ENCODE results near the gene CGB1.
A peak's percentile ranks its signal among the peaks of the same experiment; 100 is the strongest.
"Not testable (repeated sequence)": the region's sequence is repeated elsewhere in the genome, so short reads cannot be mapped to it uniquely, and the experiment has no call there.

CGB1 gene

GRCh38 chr19:49057636-49058234, 21.0 kb upstream of the CGB1 start, which contains the start of gene CGB7:
TSS of gene CGB7 (minus strand) at chr19:49057749. CDS start at chr19:49055375, 2,374 bp downstream.
- peak; percentile 29 for DNase-seq

GRCh38 chr19:49056902-49057596, 20.4 kb upstream of the CGB1 start:
- not testable (repeated sequence) for DNase-seq

- peak; percentile 55 for DNase-seq
These were observed 19.6 kb upstream of the CGB1 start for GRCh38 chr19:49056101-49056901.

GRCh38 chr19:49050376-49051033, 13.8 kb upstream of the CGB1 start:
- DNase-seq: not testable (repeated sequence)

GRCh38 chr19:49049834-49050233, 13.1 kb upstream of the CGB1 start:
- DNase-seq: not testable (repeated sequence)

GRCh38 chr19:49049011-49049410, 12.3 kb upstream of the CGB1 start, which contains the start of gene CGB8:
TSS of gene CGB8 (minus strand) at chr19:49049111. CDS start at chr19:49048739, 372 bp downstream.
- not testable (repeated sequence) for DNase-seq

GRCh38 chr19:49043548-49043947, 6.9 kb upstream of the CGB1 start, which contains the start of gene CGB5:
TSS of gene CGB5 (plus strand) at chr19:49043848. CDS start at chr19:49044210, 362 bp downstream.
- not testable (repeated sequence) for DNase-seq

- not testable (repeated sequence) for DNase-seq
These were observed 6.0 kb upstream of the CGB1 start for GRCh38 chr19:49042666-49043065.

GRCh38 chr19:49042177-49042576, 5.5 kb upstream of the CGB1 start:
- no peak for DNase-seq

- not testable (repeated sequence) for DNase-seq
These were observed 3.0 kb upstream of the CGB1 start for GRCh38 chr19:49039736-49040135.

GRCh38 chr19:49038557-49039276, 2.0 kb upstream of the CGB1 start:
- DNase-seq: not testable (repeated sequence)

GRCh38 chr19:49038111-49038510, 1.4 kb upstream of the CGB1 start:
- DNase-seq: not testable (repeated sequence)

- DNase-seq: peak; percentile 55
These were observed 4.9 kb downstream of the CGB1 start, which contains the start of gene CGB2 for GRCh38 chr19:49031642-49032301. TSS of gene CGB2 (plus strand) at chr19:49031890. CDS start at chr19:49032096, 206 bp downstream.

- not testable (repeated sequence) for DNase-seq
These were observed 6.4 kb downstream of the CGB1 start for GRCh38 chr19:49030323-49030722.

GRCh38 chr19:49029749-49030148, 6.9 kb downstream of the CGB1 start:
- DNase-seq: not testable (repeated sequence)

- not testable (repeated sequence) for DNase-seq
These were observed 8.0 kb downstream of the CGB1 start for GRCh38 chr19:49028686-49029085.

GRCh38 chr19:49025599-49025998, 11.1 kb downstream of the CGB1 start:
- not testable (repeated sequence) for DNase-seq

GRCh38 chr19:49025088-49025487, 11.6 kb downstream of the CGB1 start:
- not testable (repeated sequence) for DNase-seq

- not testable (repeated sequence) for DNase-seq
These were observed 12.5 kb downstream of the CGB1 start, which contains the start of gene CGB3 for GRCh38 chr19:49024233-49024632. TSS of gene CGB3 (minus strand) at chr19:49024333. CDS start at chr19:49023971, 362 bp downstream.

- DNase-seq: no peak
These were observed 14.6 kb downstream of the CGB1 start for GRCh38 chr19:49022116-49022515.

Measured in stimulated activated CD4-positive, alpha-beta T cell treated with anti-CD3 and anti-CD28 coated beads, Interleukin-4, amount 100 ng/mL, for 24 hours (primary cell).